GM23338 (cell line): ENCODE measurements around the gene STK11IP. TPM values are rescaled to one million over a fixed set of nuclear protein-coding genes. Genes with fewer than 3 reads are reported as not detected.

Experiments used
- ATAC-seq: fragments of 200-7000 bp; cut with Tn5 transposase; 3 replicates; pipeline ENCODE4 v1.9.1; 2020
- DNase-seq: peaks from one replicate; pipeline ENCODE4 v3.0.0-alpha.2; 2015; ENCODE audit warnings: low spot score
- H2AFZ ChIP-seq: fragments of 200-600 bp; sonication (generic); 2 replicates; pipeline ENCODE4 v1.8.0; 2016; ENCODE audit warnings: antibody characterized with exemption, mild to moderate bottlenecking, moderate library complexity
- H3F3A ChIP-seq: fragments of 200-600 bp; sonication (generic); replicated peaks from 2 replicates; pipeline ENCODE4 v1.8.0; 2017; ENCODE audit warnings: antibody characterized with exemption, mixed run types, low read depth
- H3K27ac ChIP-seq: fragments of 200-600 bp; sonication (generic); 2 replicates; pipeline ENCODE4 v1.6.1; 2016; ENCODE audit warnings: low read depth
- H3K27me3 ChIP-seq: fragments of 200-600 bp; sonication (generic); 2 replicates; pipeline ENCODE4 v1.8.0; 2016; ENCODE audit warnings: mild to moderate bottlenecking, mixed run types, moderate library complexity; ENCODE audit not compliant: insufficient read depth
- H3K36me3 ChIP-seq: fragments of 200-600 bp; sonication (generic); 2 replicates; pipeline ENCODE4 v1.8.0; 2016; ENCODE audit warnings: mild to moderate bottlenecking; ENCODE audit not compliant: insufficient read depth
- H3K4me1 ChIP-seq: fragments of 200-600 bp; sonication (generic); 2 replicates; pipeline ENCODE4 v1.8.0; 2016; ENCODE audit warnings: mild to moderate bottlenecking, moderate library complexity; ENCODE audit not compliant: insufficient read depth
- H3K4me2 ChIP-seq: fragments of 200-600 bp; sonication (generic); 2 replicates; pipeline ENCODE4 v1.7.1; 2017; ENCODE audit warnings: mixed run types
- H3K4me3 ChIP-seq: fragments of 200-600 bp; sonication (generic); 2 replicates; pipeline ENCODE4 v1.6.1; 2016; ENCODE audit warnings: mixed run types
- H3K79me2 ChIP-seq: fragments of 200-600 bp; sonication (generic); replicated peaks from 2 replicates; pipeline ENCODE4 v1.8.0; 2017; ENCODE audit warnings: mild to moderate bottlenecking; ENCODE audit not compliant: insufficient read depth
- H3K9me2 ChIP-seq: fragments of 200-600 bp; sonication (generic); 2 replicates; pipeline ENCODE4 v1.8.0; 2017; ENCODE audit not compliant: insufficient read depth
- H4K20me1 ChIP-seq: fragments of 200-600 bp; sonication (generic); replicated peaks from 2 replicates; pipeline ENCODE4 v1.8.0; 2017; ENCODE audit warnings: mild to moderate bottlenecking; ENCODE audit not compliant: insufficient read depth
- H3K27ac Mint-ChIP-seq: 2 replicates; pipeline ENCODE4 v1.8.0; 2020; ENCODE audit warnings: inconsistent platforms, mild to moderate bottlenecking, moderate library complexity, mixed read lengths
- H3K27me3 Mint-ChIP-seq: 3 replicates; pipeline ENCODE4 v1.8.0; 2022; ENCODE audit warnings: low read depth, mild to moderate bottlenecking, moderate library complexity, mixed read lengths, inconsistent platforms; ENCODE audit not compliant: insufficient read depth, poor library complexity
- H3K36me3 Mint-ChIP-seq: 3 replicates; pipeline ENCODE4 v1.8.0; 2021; ENCODE audit warnings: low read depth, mild to moderate bottlenecking, inconsistent platforms, moderate library complexity, mixed read lengths
- H3K4me1 Mint-ChIP-seq: 3 replicates; pipeline ENCODE4 v1.8.0; 2020; ENCODE audit warnings: mild to moderate bottlenecking, inconsistent platforms, mixed read lengths
- H3K4me3 Mint-ChIP-seq: 3 replicates; pipeline ENCODE4 v1.8.0; 2021; ENCODE audit warnings: moderate library complexity, mild to moderate bottlenecking, inconsistent platforms, mixed read lengths
- H3K9me3 Mint-ChIP-seq: 3 replicates; pipeline ENCODE4 v1.8.0; 2020; ENCODE audit warnings: moderate library complexity, mild to moderate bottlenecking, inconsistent platforms, mixed read lengths
- NANOG ChIP-seq: IDR thresholded peaks from 2 replicates; pipeline ENCODE4 v1.6.1; 2016; ENCODE audit warnings: antibody characterized with exemption, borderline replicate concordance
- POLR2AphosphoS5 ChIP-seq: IDR thresholded peaks from 2 replicates; pipeline ENCODE4 v1.6.1; 2016; ENCODE audit warnings: antibody characterized with exemption, low read depth
- polyA plus RNA-seq: library from polyadenylated mRNA; unstranded; fragments of >200 nt; fragmentation: Nextera tagmentation; extraction: Ambion mirVana; gene quantifications from 2 replicates; pipeline ENCODE4 v1.2.1, GENCODE V29; 2016
- total RNA-seq: library from RNA; depleted of rRNA; stranded (reverse); fragments of >200 nt; shearing (Covaris generic); gene quantifications from 2 replicates; pipeline ENCODE4 v1.2.3, GENCODE V29; 2014
- TF ChIP-seq, protein P1 (sequence below): fragments of 250-450 bp; sonication (Bioruptor Pico); IDR thresholded peaks from 2 replicates; pipeline ENCODE4 v1.5.0; 2020; ENCODE audit warnings: mild to moderate bottlenecking, moderate library complexity
- TF ChIP-seq, protein P2 (sequence below): IDR thresholded peaks from 2 replicates; pipeline ENCODE4 v1.6.1; 2016; ENCODE audit warnings: antibody characterized with exemption
- TF ChIP-seq, protein P3 (sequence below), 2 experiments: fragments of 200-600 bp in 1 of 2; sonication (generic) in 1 of 2; conservative IDR thresholded peaks; 2 replicates each; pipeline versions ENCODE4 v1.5.1 to v1.6.1; 2016 to 2017; ENCODE audit warnings: antibody characterized with exemption in 2 of 2, low read depth in 2 of 2, mild to moderate bottlenecking in 2 of 2, moderate library complexity in 1 of 2

Gene STK11IP
- total and polyA plus RNA-seq, 2 experiments from 2014 or later = 16.6 to 28.1 TPM

- TF ChIP-seq, protein P1, sequence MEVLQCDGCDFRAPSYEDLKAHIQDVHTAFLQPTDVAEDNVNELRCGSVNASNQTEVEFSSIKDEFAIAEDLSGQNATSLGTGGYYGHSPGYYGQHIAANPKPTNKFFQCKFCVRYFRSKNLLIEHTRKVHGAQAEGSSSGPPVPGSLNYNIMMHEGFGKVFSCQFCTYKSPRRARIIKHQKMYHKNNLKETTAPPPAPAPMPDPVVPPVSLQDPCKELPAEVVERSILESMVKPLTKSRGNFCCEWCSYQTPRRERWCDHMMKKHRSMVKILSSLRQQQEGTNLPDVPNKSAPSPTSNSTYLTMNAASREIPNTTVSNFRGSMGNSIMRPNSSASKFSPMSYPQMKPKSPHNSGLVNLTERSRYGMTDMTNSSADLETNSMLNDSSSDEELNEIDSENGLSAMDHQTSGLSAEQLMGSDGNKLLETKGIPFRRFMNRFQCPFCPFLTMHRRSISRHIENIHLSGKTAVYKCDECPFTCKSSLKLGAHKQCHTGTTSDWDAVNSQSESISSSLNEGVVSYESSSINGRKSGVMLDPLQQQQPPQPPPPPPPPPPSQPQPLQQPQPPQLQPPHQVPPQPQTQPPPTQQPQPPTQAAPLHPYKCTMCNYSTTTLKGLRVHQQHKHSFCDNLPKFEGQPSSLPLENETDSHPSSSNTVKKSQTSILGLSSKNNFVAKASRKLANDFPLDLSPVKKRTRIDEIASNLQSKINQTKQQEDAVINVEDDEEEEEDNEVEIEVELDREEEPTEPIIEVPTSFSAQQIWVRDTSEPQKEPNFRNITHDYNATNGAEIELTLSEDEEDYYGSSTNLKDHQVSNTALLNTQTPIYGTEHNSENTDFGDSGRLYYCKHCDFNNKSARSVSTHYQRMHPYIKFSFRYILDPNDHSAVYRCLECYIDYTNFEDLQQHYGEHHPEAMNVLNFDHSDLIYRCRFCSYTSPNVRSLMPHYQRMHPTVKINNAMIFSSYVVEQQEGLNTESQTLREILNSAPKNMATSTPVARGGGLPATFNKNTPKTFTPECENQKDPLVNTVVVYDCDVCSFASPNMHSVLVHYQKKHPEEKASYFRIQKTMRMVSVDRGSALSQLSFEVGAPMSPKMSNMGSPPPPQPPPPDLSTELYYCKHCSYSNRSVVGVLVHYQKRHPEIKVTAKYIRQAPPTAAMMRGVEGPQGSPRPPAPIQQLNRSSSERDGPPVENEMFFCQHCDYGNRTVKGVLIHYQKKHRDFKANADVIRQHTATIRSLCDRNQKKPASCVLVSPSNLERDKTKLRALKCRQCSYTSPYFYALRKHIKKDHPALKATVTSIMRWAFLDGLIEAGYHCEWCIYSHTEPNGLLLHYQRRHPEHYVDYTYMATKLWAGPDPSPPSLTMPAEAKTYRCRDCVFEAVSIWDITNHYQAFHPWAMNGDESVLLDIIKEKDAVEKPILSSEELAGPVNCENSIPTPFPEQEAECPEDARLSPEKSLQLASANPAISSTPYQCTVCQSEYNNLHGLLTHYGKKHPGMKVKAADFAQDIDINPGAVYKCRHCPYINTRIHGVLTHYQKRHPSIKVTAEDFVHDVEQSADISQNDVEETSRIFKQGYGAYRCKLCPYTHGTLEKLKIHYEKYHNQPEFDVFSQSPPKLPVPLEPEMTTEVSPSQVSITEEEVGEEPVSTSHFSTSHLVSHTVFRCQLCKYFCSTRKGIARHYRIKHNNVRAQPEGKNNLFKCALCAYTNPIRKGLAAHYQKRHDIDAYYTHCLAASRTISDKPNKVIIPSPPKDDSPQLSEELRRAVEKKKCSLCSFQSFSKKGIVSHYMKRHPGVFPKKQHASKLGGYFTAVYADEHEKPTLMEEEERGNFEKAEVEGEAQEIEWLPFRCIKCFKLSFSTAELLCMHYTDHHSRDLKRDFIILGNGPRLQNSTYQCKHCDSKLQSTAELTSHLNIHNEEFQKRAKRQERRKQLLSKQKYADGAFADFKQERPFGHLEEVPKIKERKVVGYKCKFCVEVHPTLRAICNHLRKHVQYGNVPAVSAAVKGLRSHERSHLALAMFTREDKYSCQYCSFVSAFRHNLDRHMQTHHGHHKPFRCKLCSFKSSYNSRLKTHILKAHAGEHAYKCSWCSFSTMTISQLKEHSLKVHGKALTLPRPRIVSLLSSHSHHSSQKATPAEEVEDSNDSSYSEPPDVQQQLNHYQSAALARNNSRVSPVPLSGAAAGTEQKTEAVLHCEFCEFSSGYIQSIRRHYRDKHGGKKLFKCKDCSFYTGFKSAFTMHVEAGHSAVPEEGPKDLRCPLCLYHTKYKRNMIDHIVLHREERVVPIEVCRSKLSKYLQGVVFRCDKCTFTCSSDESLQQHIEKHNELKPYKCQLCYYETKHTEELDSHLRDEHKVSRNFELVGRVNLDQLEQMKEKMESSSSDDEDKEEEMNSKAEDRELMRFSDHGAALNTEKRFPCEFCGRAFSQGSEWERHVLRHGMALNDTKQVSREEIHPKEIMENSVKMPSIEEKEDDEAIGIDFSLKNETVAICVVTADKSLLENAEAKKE = no peak
- TF ChIP-seq NANOG = no peak
- TF ChIP-seq, protein P2, sequence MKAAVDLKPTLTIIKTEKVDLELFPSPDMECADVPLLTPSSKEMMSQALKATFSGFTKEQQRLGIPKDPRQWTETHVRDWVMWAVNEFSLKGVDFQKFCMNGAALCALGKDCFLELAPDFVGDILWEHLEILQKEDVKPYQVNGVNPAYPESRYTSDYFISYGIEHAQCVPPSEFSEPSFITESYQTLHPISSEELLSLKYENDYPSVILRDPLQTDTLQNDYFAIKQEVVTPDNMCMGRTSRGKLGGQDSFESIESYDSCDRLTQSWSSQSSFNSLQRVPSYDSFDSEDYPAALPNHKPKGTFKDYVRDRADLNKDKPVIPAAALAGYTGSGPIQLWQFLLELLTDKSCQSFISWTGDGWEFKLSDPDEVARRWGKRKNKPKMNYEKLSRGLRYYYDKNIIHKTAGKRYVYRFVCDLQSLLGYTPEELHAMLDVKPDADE = no peak
These were observed 18.6 kb upstream of the STK11IP start (continued) for GRCh38 chr2:219578811-219579613.

DNA sequence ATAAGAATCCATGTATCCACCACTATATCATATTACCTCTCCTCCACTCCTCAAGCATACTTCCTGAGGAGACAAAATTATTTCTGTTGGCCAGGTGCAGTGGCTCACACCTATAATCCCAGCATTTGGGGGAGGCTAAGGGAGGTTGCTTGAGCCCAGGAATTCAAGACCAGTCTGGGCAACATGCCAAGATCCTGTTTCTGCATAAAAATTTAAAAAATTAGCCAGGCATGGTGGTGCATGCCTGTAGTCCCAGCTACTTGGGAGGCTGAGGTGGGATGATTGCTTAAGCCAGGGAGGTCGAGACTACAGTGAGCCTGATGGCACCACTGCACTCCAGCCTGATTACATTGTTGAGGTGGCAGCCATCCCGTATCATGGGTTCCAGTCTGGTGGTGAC lies 16.3 kb upstream of the STK11IP start:
- H3K4me2 ChIP-seq = no peak overlapping the region
- peaks cover 11% of the 10 kb centered on the region for H3K27me3 Mint-ChIP-seq
- no peak for ATAC-seq
- TF ChIP-seq, protein P1 = no peak
- TF ChIP-seq, protein P3, sequence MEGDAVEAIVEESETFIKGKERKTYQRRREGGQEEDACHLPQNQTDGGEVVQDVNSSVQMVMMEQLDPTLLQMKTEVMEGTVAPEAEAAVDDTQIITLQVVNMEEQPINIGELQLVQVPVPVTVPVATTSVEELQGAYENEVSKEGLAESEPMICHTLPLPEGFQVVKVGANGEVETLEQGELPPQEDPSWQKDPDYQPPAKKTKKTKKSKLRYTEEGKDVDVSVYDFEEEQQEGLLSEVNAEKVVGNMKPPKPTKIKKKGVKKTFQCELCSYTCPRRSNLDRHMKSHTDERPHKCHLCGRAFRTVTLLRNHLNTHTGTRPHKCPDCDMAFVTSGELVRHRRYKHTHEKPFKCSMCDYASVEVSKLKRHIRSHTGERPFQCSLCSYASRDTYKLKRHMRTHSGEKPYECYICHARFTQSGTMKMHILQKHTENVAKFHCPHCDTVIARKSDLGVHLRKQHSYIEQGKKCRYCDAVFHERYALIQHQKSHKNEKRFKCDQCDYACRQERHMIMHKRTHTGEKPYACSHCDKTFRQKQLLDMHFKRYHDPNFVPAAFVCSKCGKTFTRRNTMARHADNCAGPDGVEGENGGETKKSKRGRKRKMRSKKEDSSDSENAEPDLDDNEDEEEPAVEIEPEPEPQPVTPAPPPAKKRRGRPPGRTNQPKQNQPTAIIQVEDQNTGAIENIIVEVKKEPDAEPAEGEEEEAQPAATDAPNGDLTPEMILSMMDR (conservative IDR thresholded peaks at IDR 0.05; ENCODE audit: low read depth in 2 of 2) = no peak
- no peak for TF ChIP-seq POLR2AphosphoS5

More for the DNA sequence above, 16.3 kb upstream of the STK11IP start:
- Histone ChIP-seq H3K79me2 (no peaks in the 10 kb centered on the region), H3K27ac (no peak overlapping the region), H3K27me3 (peaks cover 8% of the 10 kb centered on the region; the same call in 1 of the 2 replicates), H2AFZ (no peak overlapping the region), H3K9me2 (no peaks in the 10 kb centered on the region), H3K4me3 (no peak overlapping the region), H3K36me3 (no peaks in the 10 kb centered on the region), H3F3A (0 out of 2 replicates have a peak, but pooled peaks cover 4% of the 10 kb centered on the region), H3K4me1 (peaks cover 23% of the 10 kb centered on the region), H4K20me1 (no peaks in the 10 kb centered on the region)
- DNase-seq = no peak
- no peaks in the 10 kb centered on the region for H3K9me3 Mint-ChIP-seq
- H3K4me3 Mint-ChIP-seq = no peak overlapping the region
- no peaks in the 10 kb centered on the region; the same call in 2 of the 3 replicates for H3K36me3 Mint-ChIP-seq
- no peak overlapping the region for H3K27ac Mint-ChIP-seq
- H3K4me1 Mint-ChIP-seq = peaks cover 26% of the 10 kb centered on the region
